CD4-positive, alpha-beta T cell treated with Interleukin-2 at 100 ng/mL for 4 hours (primary cell): Measurements from ENCODE around the gene DOCK7.
"Not testable (repeated sequence)": the region's sequence is repeated elsewhere in the genome, so short reads cannot be mapped to it uniquely, and the experiment has no call there.

Source experiments
- DNase-seq: peaks from one replicate; pipeline ENCODE4 v3.0.0-alpha.2; 2020; ENCODE audit warnings: low spot score

DOCK7 gene

GRCh38 chr1:62612770-62613169 is 75.4 kb downstream of the DOCK7 start:
- DNase-seq, result no peak

- DNase-seq, result not testable (repeated sequence)
Measured at GRCh38 chr1:62610588-62610987, 77.6 kb downstream of the DOCK7 start.

- no peak for DNase-seq
Measured at GRCh38 chr1:62608905-62609304, 79.3 kb downstream of the DOCK7 start.

- DNase-seq, result no peak
Measured at GRCh38 chr1:62601457-62601856, 86.7 kb downstream of the DOCK7 start.

GRCh38 chr1:62599044-62599443 is 89.1 kb downstream of the DOCK7 start:
- DNase-seq, result no peak

GRCh38 chr1:62597281-62597680 is 90.9 kb downstream of the DOCK7 start, which contains the start of gene ANGPTL3:
ANGPTL3 (plus strand) TSS chr1:62597520; CDS start chr1:62597567, 47 bp downstream.
- DNase-seq, result no peak

- no peak for DNase-seq
Measured at GRCh38 chr1:62595647-62596046, 92.5 kb downstream of the DOCK7 start.

GRCh38 chr1:62593825-62594394 is 94.3 kb downstream of the DOCK7 start:
- no peak for DNase-seq

GRCh38 chr1:62590970-62591368 is 97.2 kb downstream of the DOCK7 start:
- no peak for DNase-seq

- no peak for DNase-seq
Measured at GRCh38 chr1:62590255-62590969, 97.8 kb downstream of the DOCK7 start.

GRCh38 chr1:62589321-62589720 is 98.9 kb downstream of the DOCK7 start:
- no peak for DNase-seq

- DNase-seq, result no peak
Measured at GRCh38 chr1:62588000-62588399, 100.2 kb downstream of the DOCK7 start.

GRCh38 chr1:62585469-62586155 is 102.6 kb downstream of the DOCK7 start:
- no peak for DNase-seq

- no peak for DNase-seq
Measured at GRCh38 chr1:62573675-62574074, 114.5 kb downstream of the DOCK7 start.

GRCh38 chr1:62572476-62572875 is 115.7 kb downstream of the DOCK7 start:
- DNase-seq, result no peak

- DNase-seq, result not testable (repeated sequence)
Measured at GRCh38 chr1:62571517-62571916, 116.7 kb downstream of the DOCK7 start.

- not testable (repeated sequence) for DNase-seq
Measured at GRCh38 chr1:62567926-62568325, 120.3 kb downstream of the DOCK7 start.

GRCh38 chr1:62567182-62567581 is 121.0 kb downstream of the DOCK7 start:
- DNase-seq, result not testable (repeated sequence)

GRCh38 chr1:62561306-62561705 is 126.9 kb downstream of the DOCK7 start:
- no peak for DNase-seq

- no peak for DNase-seq
Measured at GRCh38 chr1:62544570-62544969, 143.6 kb downstream of the DOCK7 start.

GRCh38 chr1:62541048-62541447 is 147.1 kb downstream of the DOCK7 start:
- no peak for DNase-seq

GRCh38 chr1:62539028-62539447 is 149.1 kb downstream of the DOCK7 start:
- DNase-seq, result no peak

- no peak for DNase-seq
Measured at GRCh38 chr1:62536865-62537264, 151.3 kb downstream of the DOCK7 start.
